GM21367 (cell line): ENCODE results near the gene TPRN.
"Not testable (repeated sequence)": the region's sequence is repeated elsewhere in the genome, so short reads cannot be mapped to it uniquely, and the experiment has no call there.

ENCODE experiments used
- ATAC-seq: cut with Tn5 transposase; IDR thresholded peaks from one replicate; pipeline ENCODE4 v1.9.1; 2021; ENCODE audit not compliant: unreplicated experiment

Gene TPRN

DNA sequence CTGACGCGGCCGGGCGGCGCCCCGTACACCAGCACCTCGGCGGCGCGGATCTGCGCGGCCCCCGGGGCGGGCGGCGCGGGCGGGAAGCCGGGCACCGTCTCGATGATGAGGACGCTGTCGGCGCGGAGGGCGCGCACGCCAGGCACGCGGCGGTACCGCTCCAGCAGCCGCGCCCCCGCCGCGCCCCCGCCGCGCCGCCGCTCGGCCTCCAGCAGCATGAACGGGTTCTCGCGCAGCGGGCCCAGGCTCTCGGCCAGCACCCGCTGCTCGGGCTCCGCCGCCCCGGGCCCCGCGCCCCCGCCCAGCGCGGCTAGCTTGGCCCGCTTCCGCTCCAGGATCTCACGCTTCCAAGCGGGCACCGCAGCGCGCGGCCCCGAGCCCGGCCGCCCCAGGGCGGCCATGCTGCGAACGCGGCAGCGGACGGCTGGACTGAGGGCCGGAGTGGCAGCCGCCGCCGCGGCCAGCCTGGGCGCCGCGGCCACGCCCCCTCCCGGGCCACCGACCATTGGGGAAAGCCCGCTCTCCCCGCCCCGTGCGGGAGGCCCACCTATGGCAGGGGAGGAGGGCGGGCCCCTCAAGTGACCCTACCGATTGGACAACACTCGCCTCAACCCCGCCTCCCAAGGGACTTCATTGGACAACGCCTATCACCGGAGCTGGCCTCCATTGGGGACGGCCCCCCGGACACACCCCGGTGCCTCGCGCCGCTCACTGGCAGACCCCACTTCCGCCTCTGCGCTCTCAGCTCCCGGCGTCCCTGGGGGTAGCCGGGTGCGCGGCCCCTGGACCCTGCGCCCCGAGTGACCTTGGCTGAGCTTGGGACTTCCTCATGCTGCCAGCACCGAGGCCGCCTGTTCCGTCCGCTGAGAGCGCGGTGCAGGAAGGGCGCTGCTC lies at the start of gene TPRN:
Gene TPRN (minus strand): TSS at position 431 of the 894 bp plus-strand sequence. CDS start 30 bp downstream, at position 401.
- peak; percentile 81 for ATAC-seq

DNA sequence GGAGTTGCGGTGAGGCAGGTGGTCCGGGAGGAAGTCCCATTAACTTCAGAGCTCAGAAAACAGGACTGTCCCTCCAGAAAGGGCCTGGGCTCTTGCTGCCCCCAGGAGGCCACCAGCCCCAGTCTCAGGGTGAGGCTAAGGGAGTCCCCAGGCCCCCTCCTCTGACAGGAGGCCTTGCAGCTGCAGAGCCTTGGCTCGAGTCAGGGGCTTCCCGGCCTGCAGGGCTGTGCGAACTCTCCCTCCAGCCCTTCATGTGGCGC lies 47.3 kb upstream of the TPRN start:
- no peak for ATAC-seq

DNA sequence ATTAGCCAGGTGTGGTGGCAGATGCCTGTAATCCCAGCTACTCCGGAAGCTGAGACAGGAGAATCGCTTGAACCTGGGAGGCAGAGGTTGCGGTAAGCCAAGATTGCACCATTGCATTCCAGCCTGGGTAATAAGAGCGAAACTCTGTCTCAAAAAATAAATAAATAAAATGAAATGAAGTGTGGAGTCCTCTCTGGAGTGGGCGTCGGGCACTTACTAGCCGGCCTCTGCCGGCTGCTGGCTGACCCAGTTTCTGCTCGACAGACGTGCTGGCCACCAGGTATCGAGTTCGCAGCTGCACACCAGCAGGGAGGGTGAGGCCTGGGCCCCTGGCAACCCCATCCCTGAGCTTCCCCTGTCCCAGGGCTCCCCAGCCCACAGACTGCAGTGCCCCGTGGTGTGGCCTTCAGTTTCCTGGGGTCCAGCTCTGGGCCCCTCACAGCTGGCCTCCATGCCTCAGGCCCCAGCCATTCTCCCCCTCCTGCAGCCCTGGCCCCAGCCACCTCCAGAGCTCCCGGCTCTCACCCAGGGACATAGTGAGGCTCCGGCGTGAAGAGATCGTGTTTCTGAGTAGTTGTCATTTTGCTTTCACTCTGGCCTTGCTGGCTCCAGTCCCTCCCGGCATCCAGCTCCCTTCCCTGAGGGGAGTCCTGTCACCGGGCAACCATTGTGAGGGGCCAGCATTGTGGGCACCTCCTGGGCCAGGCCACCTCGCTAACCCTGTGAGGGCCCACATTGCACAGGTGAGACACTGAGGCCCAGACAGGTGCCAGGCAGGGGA lies 46.8 kb upstream of the TPRN start:
- ATAC-seq = no peak

DNA sequence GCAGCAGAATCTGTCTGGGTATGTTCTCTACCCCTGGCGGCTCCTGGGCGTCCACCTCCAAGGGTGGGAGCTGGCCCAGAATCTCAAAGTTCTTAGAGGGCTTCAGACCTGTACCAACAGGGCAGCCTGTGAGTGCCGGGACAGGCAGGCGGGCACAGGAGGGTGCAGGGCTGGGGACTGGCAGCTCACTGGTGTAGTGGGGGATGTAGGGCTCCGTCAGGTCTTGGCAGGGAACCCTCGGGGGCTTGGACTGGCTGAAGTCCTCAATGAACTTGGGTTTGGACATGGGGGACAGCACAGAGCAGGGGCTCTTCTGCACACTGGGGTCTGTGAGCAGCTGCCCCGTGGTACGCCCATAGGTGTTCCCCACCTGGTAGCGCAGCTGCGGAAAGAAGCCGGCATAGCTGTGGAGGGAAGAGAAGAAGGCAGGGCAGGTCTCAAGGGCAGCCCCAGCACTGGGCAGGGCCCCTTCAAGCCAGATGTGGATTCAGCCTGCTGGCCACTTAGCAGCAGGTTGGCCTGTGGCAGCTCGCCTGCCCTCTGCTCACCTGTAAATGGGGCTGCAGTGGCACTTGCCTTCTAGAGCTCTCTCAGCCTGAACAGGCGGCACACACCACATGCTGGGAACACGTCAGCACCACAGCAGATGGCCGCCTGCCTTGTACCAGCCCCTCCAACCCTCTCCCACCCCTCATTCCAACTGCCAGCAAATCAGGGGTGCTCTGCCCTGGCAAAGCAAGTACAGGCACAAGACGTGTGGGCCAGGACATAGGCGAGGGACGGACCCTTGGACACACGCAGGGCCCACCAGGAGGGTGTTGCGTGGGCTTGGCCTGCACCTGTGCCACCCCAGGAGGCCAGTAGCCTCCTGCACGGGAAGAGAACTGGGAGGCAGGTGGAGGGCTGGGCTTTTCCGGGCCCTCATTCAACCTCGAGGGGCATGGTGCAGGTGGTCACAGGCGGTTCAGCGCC lies 45.2 kb upstream of the TPRN start:
- ATAC-seq = no peak

- ATAC-seq = no peak
These were observed 44.2 kb upstream of the TPRN start for GRCh38 chr9:137244486-137245449.

DNA sequence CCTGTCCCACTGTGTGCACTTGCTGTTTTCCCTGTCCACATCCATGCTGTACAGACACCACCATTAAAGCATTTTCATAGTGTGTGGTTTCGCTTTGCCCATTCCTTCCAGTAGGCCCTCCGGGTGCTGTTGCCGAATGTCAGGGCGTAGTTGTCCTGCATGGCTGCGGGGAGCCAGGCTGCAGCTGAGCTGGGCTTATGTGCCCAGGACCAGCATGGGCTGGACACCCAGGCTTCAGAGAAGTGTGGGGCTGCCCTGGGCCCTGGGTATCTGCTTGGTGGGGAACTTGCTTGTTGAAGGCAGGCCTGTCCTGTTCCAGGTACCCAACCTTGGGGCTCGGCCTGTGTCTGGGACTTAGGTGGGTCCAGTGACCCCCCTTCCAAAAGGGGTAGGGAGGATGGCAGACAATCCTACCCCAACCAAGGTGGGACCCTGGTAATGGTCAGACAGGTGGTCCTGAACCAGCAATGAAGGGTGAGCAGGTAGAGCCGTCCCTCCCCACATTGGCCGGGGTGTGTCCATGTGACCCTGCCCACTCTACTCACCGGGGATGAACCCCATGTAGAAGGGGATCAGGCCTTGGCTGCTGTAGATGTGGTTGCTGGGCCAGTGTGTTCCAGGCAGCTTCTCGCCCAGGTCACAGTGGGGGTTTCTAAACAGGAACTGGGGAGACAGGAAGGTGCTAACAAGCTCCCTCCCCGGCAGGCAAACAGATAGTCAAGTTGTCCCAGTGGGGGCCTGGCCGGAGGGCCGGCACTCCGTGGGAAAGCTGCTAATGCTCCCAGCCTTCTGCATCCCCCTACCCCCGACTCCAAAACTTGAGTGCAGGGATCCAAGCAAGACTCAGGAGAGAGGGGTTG lies 43.3 kb upstream of the TPRN start:
- no peak for ATAC-seq

DNA sequence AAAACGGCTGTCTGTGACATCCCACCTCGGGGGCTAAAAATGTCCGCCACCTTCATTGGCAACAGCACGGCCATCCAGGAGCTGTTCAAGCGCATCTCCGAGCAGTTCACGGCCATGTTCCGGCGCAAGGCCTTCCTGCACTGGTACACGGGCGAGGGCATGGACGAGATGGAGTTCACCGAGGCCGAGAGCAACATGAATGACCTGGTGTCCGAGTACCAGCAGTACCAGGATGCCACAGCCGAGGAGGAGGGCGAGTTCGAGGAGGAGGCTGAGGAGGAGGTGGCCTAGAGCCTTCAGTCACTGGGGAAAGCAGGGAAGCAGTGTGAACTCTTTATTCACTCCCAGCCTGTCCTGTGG lies 42.7 kb upstream of the TPRN start:
- ATAC-seq = not testable (repeated sequence)

DNA sequence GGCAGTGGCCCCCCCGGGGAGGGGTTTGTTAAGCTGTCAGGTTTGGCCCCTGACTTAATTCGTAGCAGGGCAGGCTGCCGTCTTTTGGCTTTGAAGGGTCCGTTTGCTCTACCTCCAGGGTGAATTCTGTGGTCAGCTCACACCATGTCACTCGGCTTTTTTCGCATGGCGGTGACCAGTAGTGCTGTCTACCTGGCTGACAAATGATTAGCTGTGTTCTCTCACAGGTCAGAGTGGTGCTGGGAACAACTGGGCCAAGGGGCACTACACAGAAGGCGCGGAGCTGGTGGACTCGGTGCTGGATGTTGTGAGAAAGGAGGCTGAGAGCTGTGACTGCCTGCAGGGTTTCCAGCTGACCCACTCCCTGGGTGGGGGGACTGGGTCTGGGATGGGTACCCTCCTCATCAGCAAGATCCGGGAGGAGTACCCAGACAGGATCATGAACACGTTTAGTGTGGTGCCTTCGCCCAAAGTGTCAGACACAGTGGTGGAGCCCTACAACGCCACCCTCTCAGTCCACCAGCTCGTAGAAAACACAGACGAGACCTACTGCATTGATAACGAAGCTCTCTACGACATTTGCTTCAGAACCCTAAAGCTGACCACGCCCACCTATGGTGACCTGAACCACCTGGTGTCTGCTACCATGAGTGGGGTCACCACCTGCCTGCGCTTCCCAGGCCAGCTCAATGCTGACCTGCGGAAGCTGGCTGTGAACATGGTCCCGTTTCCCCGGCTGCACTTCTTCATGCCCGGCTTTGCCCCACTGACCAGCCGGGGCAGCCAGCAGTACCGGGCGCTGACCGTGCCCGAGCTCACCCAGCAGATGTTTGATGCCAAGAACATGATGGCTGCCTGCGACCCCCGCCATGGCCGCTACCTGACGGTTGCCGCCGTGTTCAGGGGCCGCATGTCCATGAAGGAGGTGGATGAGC lies 42.0 kb upstream of the TPRN start:
- ATAC-seq = no peak

- ATAC-seq = peak; percentile 1
These were observed 41.1 kb upstream of the TPRN start for GRCh38 chr9:137241490-137242268.

- peak; percentile 64 for ATAC-seq
These were observed 40.4 kb upstream of the TPRN start, which contains the start of gene TUBB4B for GRCh38 chr9:137240841-137241489. Gene TUBB4B (plus strand): TSS chr9:137241287. CDS start chr9:137241361, 74 bp downstream.

GRCh38 chr9:137240318-137240840 lies 39.8 kb upstream of the TPRN start:
- peak; percentile 16 for ATAC-seq

DNA sequence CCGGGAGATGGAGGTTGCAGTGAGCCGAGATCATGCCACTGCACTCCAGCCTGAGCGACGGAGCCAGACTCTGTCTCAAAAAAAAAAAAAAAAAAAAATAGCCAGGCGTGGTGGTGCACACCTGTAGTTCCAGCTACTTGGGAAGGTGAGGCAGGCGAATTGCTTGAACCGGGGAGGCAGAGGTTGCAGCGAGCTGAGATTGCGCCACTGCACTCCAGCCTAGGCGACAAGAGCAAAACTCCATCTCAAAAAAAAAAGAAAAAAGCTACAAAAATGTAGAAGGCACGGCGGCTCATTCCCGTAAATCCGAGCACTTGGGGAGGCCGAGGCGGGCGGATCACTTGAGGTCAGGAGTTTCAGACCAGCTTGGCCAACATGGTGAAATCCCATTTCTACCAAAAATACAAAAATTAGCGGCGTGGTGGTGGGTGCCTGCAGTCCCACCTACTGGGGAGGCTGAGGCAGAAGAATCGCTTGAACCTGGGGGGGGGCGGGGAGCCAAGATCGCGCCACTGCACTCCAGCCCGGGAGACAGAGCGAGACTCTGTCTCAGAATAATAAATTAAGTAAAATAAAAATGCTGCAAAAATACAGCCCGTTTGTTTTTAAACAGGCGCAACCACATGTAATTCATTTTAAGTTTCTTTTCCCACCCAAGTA lies 39.1 kb upstream of the TPRN start:
- ATAC-seq = not testable (repeated sequence)

DNA sequence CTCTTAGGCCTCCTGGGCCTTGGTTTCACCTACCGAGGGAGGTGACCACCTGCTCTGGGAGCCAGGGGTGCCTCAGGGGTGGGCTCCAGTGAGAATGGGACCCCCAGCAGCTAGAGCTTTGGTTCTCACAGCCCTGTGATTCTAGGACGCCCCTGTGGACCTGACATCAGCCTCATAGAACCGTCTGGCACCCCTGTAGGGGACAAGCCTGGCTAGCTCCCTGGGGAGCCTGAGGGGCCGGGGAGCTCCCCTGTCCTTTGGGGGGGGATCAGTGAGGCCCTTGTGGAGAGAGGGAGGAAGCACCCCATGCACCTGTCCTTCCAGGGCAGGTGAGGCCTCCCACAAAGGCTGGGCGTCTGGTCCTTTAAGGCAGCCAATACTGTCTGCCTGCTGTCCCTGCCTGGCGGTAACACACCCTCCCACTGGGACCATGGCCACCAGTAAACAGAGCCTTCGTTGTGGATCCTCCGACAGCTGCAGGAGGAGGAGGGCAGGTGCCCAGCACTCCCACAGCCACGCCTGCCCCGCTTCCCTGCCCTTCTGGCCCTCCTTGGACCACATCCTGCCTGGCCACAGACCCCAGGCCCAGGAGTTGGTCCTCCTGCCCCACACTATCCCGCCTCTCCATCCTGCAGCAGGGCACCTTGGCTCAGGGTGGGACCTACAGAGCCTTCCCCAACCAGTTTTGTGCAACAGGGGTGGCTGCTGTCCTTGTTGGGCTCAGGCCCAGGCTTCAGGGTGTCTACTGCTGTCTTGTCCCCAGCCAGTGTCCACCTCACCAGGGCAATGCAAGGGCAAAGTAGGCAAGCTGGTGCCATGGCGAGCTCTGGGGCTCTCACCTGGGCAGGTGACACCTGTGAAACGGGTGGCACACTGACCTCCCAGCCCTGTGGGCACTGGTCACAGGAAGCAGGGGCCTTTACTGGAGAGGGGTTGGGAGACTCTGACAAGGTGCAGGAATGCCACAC lies 37.5 kb upstream of the TPRN start:
- ATAC-seq = no peak

GRCh38 chr9:137236936-137237421 lies 36.4 kb upstream of the TPRN start:
- no peak for ATAC-seq
